ENCODE data around the gene MVP.
A peak's percentile ranks its signal among the peaks of the same experiment; 100 is the strongest.

MVP gene

GRCh38 chr16:29860218-29860617, 40.0 kb downstream of the MVP start:
- no peaks in the 10 kb centered on the region for H4K20me1 ChIP-seq (ENCODE audit: insufficient read depth, low read length)
- H3K9ac ChIP-seq (ENCODE audit: low read length), result no peak overlapping the region
- H3K36me3 ChIP-seq (replicated peaks; ENCODE audit: low read depth, low read length), result peaks cover 3% of the 10 kb centered on the region
- peaks cover 10% of the 10 kb centered on the region for H3K79me2 ChIP-seq (ENCODE audit: low read length)
- peaks cover 9% of the 10 kb centered on the region for H3K4me1 ChIP-seq (ENCODE audit: low read length)
- H3K4me2 ChIP-seq (ENCODE audit: low read length), result no peak overlapping the region
- H3K9me3 ChIP-seq (ENCODE audit: insufficient read depth, low read length), result no peaks in the 10 kb centered on the region
- H3K4me3 ChIP-seq (ENCODE audit: low read length), result no peak overlapping the region
- H3K27ac ChIP-seq (ENCODE audit: low read length), result no peak overlapping the region
- no peaks in the 10 kb centered on the region for H3K27me3 ChIP-seq (ENCODE audit: low read depth, low read length)
- H2AFZ ChIP-seq (ENCODE audit: low read depth, low read length), result no peak overlapping the region
- TF ChIP-seq EZH2phosphoT487 (IDR thresholded peaks at IDR 0.05; ENCODE audit: low read depth), result no peak
- TF ChIP-seq CTCF (IDR thresholded peaks at IDR 0.05; ENCODE audit: low read depth, low read length), result no peak

DNA sequence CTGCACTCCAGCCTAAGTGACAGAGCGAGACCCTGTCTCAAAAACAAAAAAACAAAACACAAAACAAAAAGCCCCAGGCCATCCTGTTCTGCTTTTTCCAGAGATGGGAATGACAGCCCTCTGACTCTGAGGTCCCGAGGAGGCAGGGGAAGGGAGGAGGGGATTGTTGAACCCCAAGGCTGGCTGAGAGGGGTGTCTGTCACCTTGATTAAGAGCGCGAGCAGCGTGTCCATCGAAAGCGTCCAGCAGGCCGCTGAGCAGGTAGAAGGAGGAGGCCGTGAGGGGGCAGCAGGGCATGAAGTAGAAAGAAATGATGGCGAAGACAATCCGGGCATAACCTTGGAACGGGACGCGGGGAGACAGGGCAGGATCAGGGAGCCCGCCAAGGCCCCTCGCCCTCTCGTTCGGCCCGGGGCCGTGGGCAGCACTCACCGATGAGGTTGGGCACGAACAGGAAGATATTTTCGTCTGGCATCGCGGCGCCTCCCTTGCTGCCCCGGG, 42.2 kb downstream of the MVP start:
- Histone ChIP-seq H3K4me1 (ENCODE audit: low read length) (peaks cover 9% of the 10 kb centered on the region), H3K27me3 (ENCODE audit: low read depth, low read length) (no peaks in the 10 kb centered on the region), H3K4me2 (ENCODE audit: low read length) (peak overlapping the region; percentile 98), H3K36me3 (replicated peaks; ENCODE audit: low read depth, low read length) (peaks cover 3% of the 10 kb centered on the region), H3K27ac (ENCODE audit: low read length) (peak overlapping the region; percentile 59), H4K20me1 (ENCODE audit: insufficient read depth, low read length) (no peaks in the 10 kb centered on the region), H2AFZ (ENCODE audit: low read depth, low read length) (peak overlapping the region; percentile 92; the same call in 1 of the 2 replicates), H3K9ac (ENCODE audit: low read length) (peak overlapping the region; percentile 67), H3K79me2 (ENCODE audit: low read length) (peaks cover 10% of the 10 kb centered on the region), H3K9me3 (ENCODE audit: insufficient read depth, low read length) (no peaks in the 10 kb centered on the region), H3K4me3 (ENCODE audit: low read length) (peak overlapping the region; percentile 84)
- TF ChIP-seq EZH2phosphoT487 (IDR thresholded peaks at IDR 0.05; ENCODE audit: low read depth) (no peak), CTCF (IDR thresholded peaks at IDR 0.05; ENCODE audit: low read depth, low read length) (no peak; the same call in 1 of the 2 replicates)

GRCh38 chr16:29862884-29863668, 42.8 kb downstream of the MVP start, which contains the start of gene CDIPT:
Gene CDIPT (minus strand): TSS chr16:29863226. CDS start chr16:29862857, 369 bp downstream.
- no peaks in the 10 kb centered on the region for H4K20me1 ChIP-seq (ENCODE audit: insufficient read depth, low read length)
- peaks cover 3% of the 10 kb centered on the region for H3K36me3 ChIP-seq (replicated peaks; ENCODE audit: low read depth, low read length)
- peak within 1 kb of the TSS; percentile 67 for H3K9ac ChIP-seq (ENCODE audit: low read length)
- H3K27ac ChIP-seq (ENCODE audit: low read length), result peak within 1 kb of the TSS; percentile 59
- no peak for TF ChIP-seq EZH2phosphoT487 (IDR thresholded peaks at IDR 0.05; ENCODE audit: low read depth)
- TF ChIP-seq CTCF (IDR thresholded peaks at IDR 0.05; ENCODE audit: low read depth, low read length), result peak; percentile 71
- H3K79me2 ChIP-seq (ENCODE audit: low read length), result peaks cover 10% of the 10 kb centered on the region
- H3K4me1 ChIP-seq (ENCODE audit: low read length), result peaks cover 9% of the 10 kb centered on the region
- no peaks in the 10 kb centered on the region for H3K27me3 ChIP-seq (ENCODE audit: low read depth, low read length)
- H3K4me2 ChIP-seq (ENCODE audit: low read length), result peak within 1 kb of the TSS; percentile 98
- peak within 1 kb of the TSS; percentile 92 for H2AFZ ChIP-seq (ENCODE audit: low read depth, low read length)
- H3K4me3 ChIP-seq (ENCODE audit: low read length), result peak within 1 kb of the TSS; percentile 84
- H3K9me3 ChIP-seq (ENCODE audit: insufficient read depth, low read length), result no peaks in the 10 kb centered on the region

- Histone ChIP-seq H4K20me1 (ENCODE audit: insufficient read depth, low read length) (no peaks in the 10 kb centered on the region), H3K4me3 (ENCODE audit: low read length) (peak overlapping the region; percentile 84), H3K27me3 (ENCODE audit: low read depth, low read length) (no peaks in the 10 kb centered on the region), H3K27ac (ENCODE audit: low read length) (no peak overlapping the region), H3K9ac (ENCODE audit: low read length) (peak overlapping the region; percentile 28; the same call in 1 of the 2 replicates), H3K79me2 (ENCODE audit: low read length) (peaks cover 10% of the 10 kb centered on the region), H3K4me1 (ENCODE audit: low read length) (peaks cover 9% of the 10 kb centered on the region), H3K36me3 (replicated peaks; ENCODE audit: low read depth, low read length) (no peaks in the 10 kb centered on the region), H3K9me3 (ENCODE audit: insufficient read depth, low read length) (no peaks in the 10 kb centered on the region), H3K4me2 (ENCODE audit: low read length) (peak overlapping the region; percentile 98), H2AFZ (ENCODE audit: low read depth, low read length) (peak overlapping the region; percentile 82)
- no peak for TF ChIP-seq EZH2phosphoT487 (IDR thresholded peaks at IDR 0.05; ENCODE audit: low read depth)
- TF ChIP-seq CTCF (IDR thresholded peaks at IDR 0.05; ENCODE audit: low read depth, low read length), result no peak
Measured at GRCh38 chr16:29863669-29863984, 43.4 kb downstream of the MVP start.
